GM12891 (cell line): ENCODE measurements around the gene TSC22D2.
A peak's percentile ranks its signal among the peaks of the same experiment; 100 is the strongest.

Experiments
- POLR2A ChIP-seq: IDR thresholded peaks from 2 replicates; pipeline ENCODE4 v1.6.1; 2011; ENCODE audit warnings: low read depth, low read length, control low read depth
- SPI1 ChIP-seq: IDR thresholded peaks from 2 replicates; pipeline ENCODE4 v1.6.1; 2011; ENCODE audit warnings: low read depth, low read length, control low read depth
- TAF1 ChIP-seq: IDR thresholded peaks from 2 replicates; pipeline ENCODE4 v1.6.1; 2011; ENCODE audit warnings: low read depth, low read length, control low read depth

DNA sequence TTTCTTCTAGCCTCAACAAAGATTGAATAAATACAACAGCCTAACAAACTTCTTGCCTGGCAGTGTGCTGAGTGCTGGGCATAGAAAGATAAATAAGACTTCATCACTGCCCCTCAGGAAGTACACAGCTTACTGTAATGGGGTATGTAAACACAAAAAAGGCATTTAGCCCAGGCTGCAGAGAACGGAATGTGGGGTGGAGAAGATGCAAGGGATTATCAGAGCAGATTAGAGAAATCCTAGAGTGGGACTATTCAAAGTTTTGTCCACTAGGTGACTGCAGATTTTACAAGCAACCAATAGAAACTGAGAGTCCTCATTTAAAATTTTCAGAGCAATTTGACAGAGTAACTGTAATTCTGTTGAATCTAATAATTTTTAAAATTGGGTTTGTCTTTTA is 35.4 kb upstream of the TSC22D2 start:
- TF ChIP-seq SPI1 = no peak
- no peak for TF ChIP-seq TAF1
- peak; percentile 37; the same call in 1 of the 2 replicates for TF ChIP-seq POLR2A
